Pancreas (tissue), 10 donors: ENCODE results near the gene C1RL. TPM values are rescaled to one million over a fixed set of nuclear protein-coding genes. Genes with fewer than 3 reads are reported as not detected.

Experiments
- ATAC-seq, 4 donors: fragments of 200-7000 bp; cut with Tn5 transposase; one replicate each; pipeline versions ENCODE4 v1.8.0 to v1.9.1; 2020; ENCODE audit warnings: mild to moderate bottlenecking in 4 of 4, moderate library complexity in 4 of 4
- DNase-seq, 6 donors: peaks; one replicate each; pipeline ENCODE4 v3.0.0-alpha.2; 2020
- FAIRE-seq: peaks from 2 replicates; lab custom pipeline; 2012; peaks lifted over from hg19 to GRCh38; lab: Jason Lieb, UNC
- H3K27ac ChIP-seq, 4 donors: fragments of 200-600 bp; sonication (generic); 1 replicate in 3 of 4; 2 replicates in 1 of 4; pipeline versions ENCODE4 v1.5.0 to v1.8.0; 2020
- H3K27me3 ChIP-seq, 4 donors: fragments of 200-600 bp; one replicate each; pipeline ENCODE4 v1.8.0; 2021
- H3K36me3 ChIP-seq, 3 donors: fragments of 200-600 bp; sonication (generic) in 1 of 3; one replicate each; pipeline versions ENCODE4 v1.5.0 to v1.8.0; 2020 to 2021
- H3K4me1 ChIP-seq, 3 donors: fragments of 200-600 bp; one replicate each; pipeline ENCODE4 v1.8.0; 2021
- H3K4me3 ChIP-seq, 4 donors: fragments of 200-600 bp; sonication (generic) in 2 of 4; one replicate each; pipeline versions ENCODE4 v1.5.0 to v1.8.0; 2020 to 2021
- H3K9me3 ChIP-seq, 4 donors: fragments of 200-600 bp; one replicate each; pipeline ENCODE4 v1.8.0; 2021
- CTCF ChIP-seq, 4 donors: fragments of 200-600 bp; sonication (generic) in 3 of 4; IDR thresholded peaks; one replicate each; pipeline versions ENCODE4 v1.5.0 to v1.8.0; 2021; ENCODE audit warnings: antibody characterized with exemption in 4 of 4
- WGBS, 2 donors: extraction: QIAGEN DNeasy Blood & Tissue Kit; methylation state at CpG; one replicate each; pipeline ENCODE4 v1.1.7; 2013; 5-methylcytosine and 5-hydroxymethylcytosine counted together
- intact Hi-C, 3 donors: fragments of 100-400 bp; cut with DNase I; formaldehyde crosslinking; loops; one replicate each; pipeline versions ENCODE4 v1.11.1 to v1.14.2; 2022
- polyA plus RNA-seq, 2 donors: library from polyadenylated mRNA; stranded (reverse); fragments of 200-250 nt; gene quantifications; one replicate each; pipeline ENCODE4 v1.2.3, GENCODE V29; 2013
- total RNA-seq, 6 donors: library from RNA; stranded (reverse); fragmentation: NEBNext Ultra II Directional in 4 of 6; extraction: Animal tissue kit (Norgen Biotek cat#: 25700) in 4 of 6; gene quantifications; one replicate each; pipeline versions ENCODE4 v1.2.1 to v1.2.4, GENCODE V29; 2021 to 2023
- donor health status: healthy with polysubstance abuse.
- donor health status: DM: no; HTN: no; CAD: no; lungs with moderate emphysema.
- donor health status: DM: no; HTN: no; CAD: no.
- donor health status: control.
- donor health status: control.
- donor health status: Bipolar disorder and iron deficiency.
- donor health status: DM: yes; HTN: yes; CAD: no.
- donor health status: DM: no; HTN: no; CAD: no.
- donor health status: DM: no; HTN: no; CAD: no.
- donor health status: DM: yes; HTN: yes; CAD: no.

The C1RL gene
- total and polyA plus RNA-seq, 8 donors = 36.5 to 60.5 (median 44.7) TPM

GRCh38 chr12:7091171-7091570, 17.8 kb downstream of the C1RL start:
- Histone ChIP-seq H3K4me1 (peaks cover 0 to 7% (median 0%) of the 10 kb centered on the region in 3 donors), H3K36me3 (no peaks in the 10 kb centered on the region), H3K4me3 (peak overlapping the region in 1 of 4 donors; percentile 54), H3K27ac (no peak overlapping the region), H3K9me3 (no peaks in the 10 kb centered on the region), H3K27me3 (no peaks in the 10 kb centered on the region)
- no peak for TF ChIP-seq CTCF (IDR thresholded peaks at IDR 0.05)
- intact Hi-C loops = loop anchor here in 1 of 3 donors (10.0 kb wide), 1 partner anchor 166 kb away; the partner anchor contains the start of gene ATN1
- no peak for DNase-seq
- no peak for FAIRE-seq
- no peak for ATAC-seq
- WGBS, 2 donors = 71 to 79% methylated on average over 7 of the region's 7 CpGs

- TF ChIP-seq CTCF (IDR thresholded peaks at IDR 0.05) = no peak
- no peak overlapping the region for H3K27ac ChIP-seq
- H3K4me3 ChIP-seq = no peak overlapping the region
- FAIRE-seq (no peak), DNase-seq (no peak), ATAC-seq (no peak)
- H3K9me3 ChIP-seq = no peaks in the 10 kb centered on the region
- intact Hi-C loops = loop anchor here in 1 of 3 donors (10.0 kb wide), 1 partner anchor 166 kb away; the partner anchor contains the start of gene ATN1
- H3K4me1 ChIP-seq = peaks cover 0 to 7% (median 0%) of the 10 kb centered on the region in 3 donors
- no peaks in the 10 kb centered on the region for H3K36me3 ChIP-seq
- WGBS, 2 donors = 68 to 78% methylated on average over 16 of the region's 16 CpGs
- H3K27me3 ChIP-seq = no peaks in the 10 kb centered on the region
These were observed 18.6 kb downstream of the C1RL start for GRCh38 chr12:7090222-7090998.

- Histone ChIP-seq H3K4me1 (peaks cover 0 to 7% (median 0%) of the 10 kb centered on the region in 3 donors), H3K4me3 (no peak overlapping the region)
- 68 to 72% methylated on average over 11 of the region's 11 CpGs for WGBS, 2 donors
These were observed 19.7 kb downstream of the C1RL start for GRCh38 chr12:7089196-7089871.

GRCh38 chr12:7083125-7083524, 25.9 kb downstream of the C1RL start:
- no peaks in the 10 kb centered on the region for H3K4me1 ChIP-seq
- no peaks in the 10 kb centered on the region for H3K9me3 ChIP-seq
- no peak overlapping the region for H3K4me3 ChIP-seq
- no peak overlapping the region for H3K27ac ChIP-seq
- intact Hi-C loops = no loop called here
- FAIRE-seq (no peak), ATAC-seq (no peak), DNase-seq (no peak)
- TF ChIP-seq CTCF (IDR thresholded peaks at IDR 0.05) = no peak
- no peaks in the 10 kb centered on the region for H3K36me3 ChIP-seq
- H3K27me3 ChIP-seq = no peaks in the 10 kb centered on the region

More at GRCh38 chr12:7089196-7089871, 19.7 kb downstream of the C1RL start:
- H3K27me3 ChIP-seq = no peaks in the 10 kb centered on the region
- H3K36me3 ChIP-seq = no peaks in the 10 kb centered on the region
- no peak for TF ChIP-seq CTCF (IDR thresholded peaks at IDR 0.05)
- FAIRE-seq (no peak), DNase-seq (no peak), ATAC-seq (no peak)
- intact Hi-C loops = no loop called here
- H3K27ac ChIP-seq = no peak overlapping the region
- H3K9me3 ChIP-seq = no peaks in the 10 kb centered on the region
